Upper lobe of left lung (tissue), 6 donors: ENCODE measurements around the gene ELF1. TPM values are rescaled to one million over a fixed set of nuclear protein-coding genes. Genes with fewer than 3 reads are reported as not detected.

Source experiments
- ATAC-seq, 2 donors: fragments of 200-7000 bp; cut with Tn5 transposase; one replicate each; pipeline ENCODE4 v1.9.1; 2022; ENCODE audit warnings: mild to moderate bottlenecking in 2 of 2, moderate library complexity in 2 of 2; ENCODE audit not compliant: low FRiP score in 2 of 2
- DNase-seq, 2 donors: peaks; one replicate each; pipeline ENCODE4 v3.0.0-alpha.2; 2019 to 2020
- H3K27ac ChIP-seq, 4 donors: fragments of 200-600 bp; sonication (generic); one replicate each; pipeline ENCODE4 v1.5.1; 2016 to 2019
- H3K27me3 ChIP-seq, 4 donors: fragments of 200-600 bp; sonication (generic); one replicate each; pipeline ENCODE4 v1.5.1; 2017 to 2019
- H3K36me3 ChIP-seq, 4 donors: fragments of 200-600 bp; sonication (generic); one replicate each; pipeline ENCODE4 v1.5.1; 2016 to 2019
- H3K4me1 ChIP-seq, 4 donors: fragments of 200-600 bp; sonication (generic); one replicate each; pipeline ENCODE4 v1.5.1; 2018 to 2019
- H3K4me3 ChIP-seq, 4 donors: fragments of 200-600 bp; sonication (generic); one replicate each; pipeline ENCODE4 v1.5.1; 2017 to 2019; ENCODE audit warnings: mild to moderate bottlenecking in 2 of 4, moderate library complexity in 1 of 4
- H3K9me3 ChIP-seq, 4 donors: fragments of 200-600 bp; sonication (generic); one replicate each; pipeline ENCODE4 v1.5.1; 2018 to 2019
- EP300 ChIP-seq, 4 donors: sonication (generic); formaldehyde crosslinking; IDR thresholded peaks; one replicate each; pipeline ENCODE4 v1.5.1; 2017; ENCODE audit warnings: antibody characterized with exemption in 4 of 4, control low read depth in 2 of 4
- POLR2A ChIP-seq, 4 donors: fragments of 450-650 bp; IDR thresholded peaks; one replicate each; pipeline ENCODE4 v1.5.1; 2016 to 2017; ENCODE audit warnings: antibody characterized with exemption in 4 of 4, mild to moderate bottlenecking in 2 of 4
- POLR2AphosphoS5 ChIP-seq, 2 donors: sonication (generic); formaldehyde crosslinking; IDR thresholded peaks; one replicate each; pipeline ENCODE4 v1.5.1; 2017; ENCODE audit warnings: antibody characterized with exemption in 2 of 2
- WGBS, 2 donors: methylation state at CpG; one replicate each; pipeline ENCODE4 v1.1.5; 2017 to 2018; 5-methylcytosine and 5-hydroxymethylcytosine counted together
- total RNA-seq, 6 donors: library from RNA; depleted of rRNA in 4 of 6; stranded (reverse); fragments of >200 nt in 4 of 6; gene quantifications; one replicate each; pipeline versions ENCODE4 v1.1.0 to v1.2.1, GENCODE V29; 2016 to 2021
- TF ChIP-seq, protein P1 (sequence below), 6 experiments: fragments of 450-650 bp in 4 of 6; fragments of 200-600 bp in 2 of 6; sonication (generic) in 2 of 6; IDR thresholded peaks; one replicate each; pipeline ENCODE4 v1.5.1; 2016 to 2019; ENCODE audit warnings: antibody characterized with exemption in 6 of 6
- donor health status: DM: no; HTN: no; CAD: no; lungs with moderate emphysema.
- donor health status: DM: no; HTN: yes; CAD: no; lungs with severe emphysema.

Gene ELF1
- total RNA-seq, 6 donors from 2014 or later: 52.6 to 134 (median 78.6) TPM

DNA sequence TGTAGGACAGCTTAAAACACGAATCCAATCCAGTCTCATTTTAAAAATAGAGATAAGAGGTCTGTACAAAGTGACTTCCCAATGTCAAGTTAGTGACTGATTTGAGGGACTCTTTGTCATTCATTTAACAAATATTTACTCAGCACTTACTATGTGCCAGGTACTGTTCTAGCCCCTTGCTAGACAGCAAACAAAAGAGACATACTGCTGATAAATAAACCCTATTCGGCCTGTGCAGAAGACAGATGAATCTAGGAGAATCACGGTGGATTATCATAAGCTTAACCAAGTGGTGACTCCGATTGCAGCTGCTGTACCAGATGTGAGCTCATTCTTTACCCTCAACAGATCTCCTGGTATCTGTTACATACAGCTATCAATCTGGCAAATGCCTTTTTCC, 6.4 kb upstream of the ELF1 start:
- ATAC-seq: no peak
- DNase-seq: no peak
- Histone ChIP-seq H3K4me3 (no peak overlapping the region), H3K9me3 (no peaks in the 10 kb centered on the region), H3K27me3 (no peaks in the 10 kb centered on the region), H3K36me3 (no peaks in the 10 kb centered on the region), H3K4me1 (peaks cover 14 to 16% (median 15%) of the 10 kb centered on the region in 4 donors), H3K27ac (no peak overlapping the region)
- TF ChIP-seq POLR2A (IDR thresholded peaks at IDR 0.05) (no peak), EP300 (IDR thresholded peaks at IDR 0.05) (no peak), POLR2AphosphoS5 (IDR thresholded peaks at IDR 0.05) (no peak)
- TF ChIP-seq, protein P1, sequence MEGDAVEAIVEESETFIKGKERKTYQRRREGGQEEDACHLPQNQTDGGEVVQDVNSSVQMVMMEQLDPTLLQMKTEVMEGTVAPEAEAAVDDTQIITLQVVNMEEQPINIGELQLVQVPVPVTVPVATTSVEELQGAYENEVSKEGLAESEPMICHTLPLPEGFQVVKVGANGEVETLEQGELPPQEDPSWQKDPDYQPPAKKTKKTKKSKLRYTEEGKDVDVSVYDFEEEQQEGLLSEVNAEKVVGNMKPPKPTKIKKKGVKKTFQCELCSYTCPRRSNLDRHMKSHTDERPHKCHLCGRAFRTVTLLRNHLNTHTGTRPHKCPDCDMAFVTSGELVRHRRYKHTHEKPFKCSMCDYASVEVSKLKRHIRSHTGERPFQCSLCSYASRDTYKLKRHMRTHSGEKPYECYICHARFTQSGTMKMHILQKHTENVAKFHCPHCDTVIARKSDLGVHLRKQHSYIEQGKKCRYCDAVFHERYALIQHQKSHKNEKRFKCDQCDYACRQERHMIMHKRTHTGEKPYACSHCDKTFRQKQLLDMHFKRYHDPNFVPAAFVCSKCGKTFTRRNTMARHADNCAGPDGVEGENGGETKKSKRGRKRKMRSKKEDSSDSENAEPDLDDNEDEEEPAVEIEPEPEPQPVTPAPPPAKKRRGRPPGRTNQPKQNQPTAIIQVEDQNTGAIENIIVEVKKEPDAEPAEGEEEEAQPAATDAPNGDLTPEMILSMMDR (IDR thresholded peaks at IDR 0.05): no peak
- 52 to 65% methylated on average over 4 of the region's 4 CpGs for WGBS, 2 donors

DNA sequence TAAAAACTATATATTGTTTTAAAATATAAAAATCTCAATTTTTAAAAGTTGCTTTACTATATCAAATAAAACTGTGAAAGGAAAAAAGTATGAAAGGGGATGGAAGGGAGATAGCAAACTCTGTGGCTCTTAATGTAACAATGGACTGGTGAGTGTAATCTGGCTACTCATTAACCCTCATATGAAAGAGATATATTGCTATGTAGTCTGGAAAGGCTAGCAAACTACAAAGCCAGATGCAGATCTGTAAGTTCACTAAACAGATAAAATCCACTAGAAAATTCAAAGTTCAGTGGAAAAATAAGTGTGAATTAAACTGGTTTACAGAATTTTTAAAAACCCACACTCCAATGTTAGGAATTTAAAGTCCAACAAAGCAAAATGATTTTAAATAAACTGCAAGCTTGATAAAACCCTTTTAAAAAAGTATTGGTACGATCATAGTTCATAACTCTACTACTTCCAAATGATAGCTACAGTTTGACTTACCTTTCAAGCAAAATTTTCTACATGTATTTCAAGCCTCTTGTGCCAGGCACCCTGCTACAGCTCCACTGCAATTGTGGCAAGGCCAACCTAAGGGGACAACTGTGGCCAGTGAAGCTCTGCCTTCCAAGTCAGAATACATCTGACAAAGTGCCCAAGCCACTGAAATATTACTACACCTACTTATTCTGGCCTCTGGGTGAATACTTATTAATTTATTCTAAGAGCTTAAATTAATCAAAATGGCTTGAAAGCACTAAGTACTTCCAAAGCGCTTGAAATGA, 647 bp upstream of the ELF1 start:
- no peak for ATAC-seq
- WGBS, 2 donors: 88% methylated on average over 2 of the region's 2 CpGs
- H3K27me3 ChIP-seq: no peaks in the 10 kb centered on the region
- no peaks in the 10 kb centered on the region for H3K9me3 ChIP-seq
- H3K27ac ChIP-seq: peak overlapping the region in 3 of 4 donors; percentile 84 to 88 (median 85)
- TF ChIP-seq POLR2AphosphoS5 (IDR thresholded peaks at IDR 0.05): no peak
- TF ChIP-seq EP300 (IDR thresholded peaks at IDR 0.05): no peak
- TF ChIP-seq, protein P1 (IDR thresholded peaks at IDR 0.05): no peak
- no peak for TF ChIP-seq POLR2A (IDR thresholded peaks at IDR 0.05)
- DNase-seq: no peak
- no peaks in the 10 kb centered on the region for H3K36me3 ChIP-seq
- H3K4me1 ChIP-seq: peaks cover 20 to 23% (median 20%) of the 10 kb centered on the region in 4 donors
- H3K4me3 ChIP-seq: peak overlapping the region in 1 of 4 donors; percentile 43

DNA sequence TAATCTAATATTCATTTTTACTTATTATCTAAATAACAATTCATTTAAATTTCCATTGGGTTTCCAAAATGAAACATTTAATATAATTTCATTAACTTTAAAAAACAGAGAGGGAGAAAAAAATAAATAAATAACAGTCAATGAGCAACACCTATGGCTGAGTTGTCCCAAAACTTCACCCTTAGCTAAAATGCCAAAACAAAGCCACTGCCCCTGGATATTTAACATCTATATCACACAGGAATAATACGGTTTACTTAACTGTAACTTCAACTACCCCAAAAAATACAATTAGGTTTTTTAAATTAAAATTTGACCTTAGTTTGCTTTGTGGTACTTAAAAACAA, 541 bp downstream of the ELF1 start:
- Histone ChIP-seq H3K4me3 (peak overlapping the region; percentile 10 to 43 (median 34)), H3K27me3 (no peaks in the 10 kb centered on the region), H3K27ac (peak overlapping the region; percentile 84 to 91 (median 86)), H3K36me3 (no peaks in the 10 kb centered on the region), H3K9me3 (no peaks in the 10 kb centered on the region), H3K4me1 (peaks cover 23 to 31% (median 26%) of the 10 kb centered on the region in 4 donors)
- 31 to 46% methylated on average over 1 of the region's 1 CpG for WGBS, 2 donors
- ATAC-seq: no peak
- TF ChIP-seq EP300 (IDR thresholded peaks at IDR 0.05): no peak
- no peak for TF ChIP-seq POLR2AphosphoS5 (IDR thresholded peaks at IDR 0.05)
- TF ChIP-seq, protein P1 (IDR thresholded peaks at IDR 0.05): no peak
- TF ChIP-seq POLR2A (IDR thresholded peaks at IDR 0.05): no peak
- no peak for DNase-seq

DNA sequence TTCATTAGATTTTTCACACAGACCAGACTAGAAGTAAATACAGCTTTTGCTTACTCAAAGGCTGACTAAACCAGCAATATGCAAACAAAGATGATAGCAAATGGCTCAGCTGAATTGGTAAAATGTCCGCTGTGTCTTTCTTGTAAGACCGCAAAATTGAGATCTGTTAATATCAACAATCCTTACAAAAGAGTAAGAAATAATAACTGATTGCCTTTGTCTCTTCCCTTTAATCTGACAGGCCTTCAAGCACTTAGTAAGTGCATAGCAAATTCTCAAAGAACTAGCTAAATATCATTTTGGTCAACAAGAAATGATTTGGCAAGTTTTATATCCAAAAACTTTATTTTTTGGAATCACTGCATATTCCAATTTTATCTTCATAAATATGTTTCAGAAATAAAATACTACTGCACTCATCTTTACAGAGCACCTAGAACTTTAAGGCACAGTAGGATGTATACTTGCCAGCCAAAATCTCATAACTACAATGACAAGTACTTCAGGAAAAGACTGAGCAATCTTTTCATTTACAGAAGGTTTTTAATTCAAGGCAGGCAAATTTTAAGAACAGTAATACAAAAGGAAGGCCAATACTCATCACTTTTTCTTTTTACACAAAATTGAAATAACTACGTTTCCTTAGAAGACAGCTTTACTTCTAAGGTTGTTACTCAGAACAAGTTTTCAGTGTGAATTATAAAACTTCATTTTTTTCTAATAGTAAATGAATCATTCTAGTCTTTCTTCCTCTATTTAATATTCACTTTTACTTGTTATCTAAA, 1.1 kb downstream of the ELF1 start:
- peak in 1 of 2 donors; percentile 51 for ATAC-seq
- Histone ChIP-seq H3K9me3 (no peaks in the 10 kb centered on the region), H3K27ac (peak overlapping the region; percentile 84 to 91 (median 86)), H3K36me3 (no peaks in the 10 kb centered on the region), H3K4me3 (peak overlapping the region; percentile 10 to 43 (median 34)), H3K4me1 (peaks cover 23 to 31% (median 26%) of the 10 kb centered on the region in 4 donors), H3K27me3 (no peaks in the 10 kb centered on the region)
- 31 to 41% methylated on average over 3 of the region's 3 CpGs for WGBS, 2 donors
- no peak for DNase-seq
- TF ChIP-seq EP300 (IDR thresholded peaks at IDR 0.05) (no peak), POLR2AphosphoS5 (IDR thresholded peaks at IDR 0.05) (no peak), POLR2A (IDR thresholded peaks at IDR 0.05) (no peak)
- TF ChIP-seq, protein P1 (IDR thresholded peaks at IDR 0.05): no peak
